Activated CD4-positive, alpha-beta T cell treated with anti-CD3 and anti-CD28 coated beads, Interleukin-2, Interleukin-4, amounts not matched to agents 100 ng/mL and 50 ng/mL, durations not matched to agents 16 hours and 8 hours (primary cell): ENCODE measurements around the gene LRRIQ1.
"Not testable (repeated sequence)": the region's sequence is repeated elsewhere in the genome, so short reads cannot be mapped to it uniquely, and the experiment has no call there.

Source experiments
- DNase-seq: peaks from one replicate; pipeline ENCODE4 v3.0.0-alpha.2; 2020; ENCODE audit warnings: low spot score

LRRIQ1 gene, protein sequence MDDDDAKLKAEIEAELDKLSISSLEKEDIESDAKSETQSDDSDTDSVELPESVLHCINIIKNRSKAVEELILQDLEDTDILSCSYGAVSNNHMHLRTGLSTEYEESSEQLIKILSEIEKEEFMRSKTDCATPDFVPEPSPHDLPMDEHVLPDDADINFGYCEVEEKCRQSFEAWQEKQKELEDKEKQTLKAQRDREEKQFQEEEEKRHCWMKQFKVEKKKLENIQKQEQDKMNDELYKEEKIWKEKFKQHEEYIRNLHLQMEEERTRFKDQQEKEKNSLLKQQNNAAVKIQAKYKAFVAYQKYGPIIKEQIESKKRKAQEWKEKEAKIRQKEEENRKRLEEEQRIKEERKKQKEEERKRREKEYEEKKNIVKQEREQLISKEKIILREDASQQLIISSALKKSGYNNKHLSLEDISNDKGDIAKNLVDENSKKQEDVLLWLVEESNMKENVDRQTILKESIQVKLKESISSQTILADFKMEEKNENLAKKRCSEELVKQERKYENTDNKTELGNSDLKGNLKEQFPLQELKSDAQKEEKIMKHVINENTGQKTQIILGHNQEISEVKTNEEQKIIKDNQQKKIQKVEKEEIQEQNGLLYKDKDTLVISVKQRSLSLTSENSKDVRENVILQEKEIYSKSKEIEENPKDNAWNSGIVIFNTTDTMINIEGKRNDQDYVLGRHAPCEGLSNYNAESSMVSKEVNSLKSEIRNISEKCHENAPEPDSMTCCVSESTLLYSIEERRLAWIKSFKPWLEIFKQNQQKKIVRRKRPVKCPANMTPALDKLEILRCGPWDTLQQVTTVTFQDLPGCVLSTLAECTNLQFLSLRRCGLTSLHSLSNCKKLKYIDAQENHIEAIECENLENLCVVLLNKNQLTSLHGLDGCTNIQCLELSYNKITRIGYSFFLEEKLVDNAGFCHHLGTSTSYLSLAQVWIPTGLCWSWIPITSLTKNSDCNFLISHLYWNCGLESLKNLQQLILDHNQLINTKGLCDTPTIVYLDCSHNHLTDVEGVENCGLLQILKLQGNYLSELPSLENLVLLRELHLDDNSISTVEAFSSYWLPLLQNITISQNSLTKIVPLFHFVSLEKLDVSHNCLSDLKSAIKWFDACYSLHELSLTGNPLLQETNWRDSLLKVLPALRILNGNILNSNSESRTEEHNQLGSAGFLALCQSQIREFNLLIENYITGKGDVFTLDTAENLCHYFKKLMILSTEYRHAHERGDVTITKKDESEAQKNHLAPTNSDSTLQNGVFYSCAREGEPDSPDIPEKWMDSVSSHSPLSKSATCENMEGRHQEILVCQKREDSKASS (N-terminal part only)

GRCh38 chr12:85036234-85036707 lies at the start of gene LRRIQ1, which contains the start of gene TSPAN19:
Gene LRRIQ1 (plus strand): TSS chr12:85036351. CDS start chr12:85038177, 1,826 bp downstream.
Gene TSPAN19 (minus strand): TSS chr12:85036277. CDS start chr12:85029946, 6,331 bp downstream.
- DNase-seq = peak; percentile 56

- DNase-seq = no peak
Observed at GRCh38 chr12:84986586-84986985, 49.6 kb upstream of the LRRIQ1 start.

DNA sequence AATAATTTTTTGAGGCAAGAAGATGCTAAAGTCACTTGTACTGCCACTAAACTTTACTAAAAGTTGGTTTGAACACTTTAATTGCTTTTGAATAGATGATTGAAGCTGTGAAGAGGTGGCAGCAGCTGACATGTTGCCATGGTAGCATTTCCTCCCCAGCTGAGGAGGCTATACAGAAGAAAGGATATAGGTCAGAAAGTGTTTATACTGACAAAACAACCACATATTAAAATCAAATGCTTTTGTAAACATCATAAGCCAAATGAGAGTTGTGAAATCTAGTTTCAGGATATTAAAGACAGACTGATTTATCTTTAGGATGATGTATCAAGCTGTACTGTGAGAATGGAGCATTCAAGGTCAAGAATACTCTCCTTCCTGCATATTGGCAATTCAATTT lies 41.7 kb upstream of the LRRIQ1 start:
- no peak for DNase-seq

- no peak for DNase-seq
Observed at GRCh38 chr12:84995641-84996040, 40.5 kb upstream of the LRRIQ1 start.

DNA sequence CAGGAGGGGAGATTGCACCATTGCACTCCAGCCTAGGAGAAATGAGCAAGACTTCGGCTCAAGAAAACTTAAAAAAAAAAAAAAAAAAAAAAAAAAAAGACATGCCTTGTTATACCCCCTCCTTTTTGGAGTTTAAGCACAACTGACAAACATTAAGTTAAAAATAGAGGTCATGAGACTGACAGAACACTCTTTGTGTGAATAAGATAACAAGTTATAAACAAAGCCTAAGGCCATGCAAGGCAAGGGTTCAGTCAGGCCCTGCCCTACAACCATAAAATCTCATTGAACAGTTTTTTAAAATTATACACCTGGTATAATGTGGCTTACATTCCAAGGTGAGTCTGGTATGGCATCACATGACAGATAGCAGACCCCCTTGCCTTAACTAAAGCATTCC lies 39.4 kb upstream of the LRRIQ1 start:
- DNase-seq = no peak

- DNase-seq = no peak
Observed at GRCh38 chr12:84998341-84998740, 37.8 kb upstream of the LRRIQ1 start.

- DNase-seq = no peak
Observed at GRCh38 chr12:85000729-85001128, 35.4 kb upstream of the LRRIQ1 start.

DNA sequence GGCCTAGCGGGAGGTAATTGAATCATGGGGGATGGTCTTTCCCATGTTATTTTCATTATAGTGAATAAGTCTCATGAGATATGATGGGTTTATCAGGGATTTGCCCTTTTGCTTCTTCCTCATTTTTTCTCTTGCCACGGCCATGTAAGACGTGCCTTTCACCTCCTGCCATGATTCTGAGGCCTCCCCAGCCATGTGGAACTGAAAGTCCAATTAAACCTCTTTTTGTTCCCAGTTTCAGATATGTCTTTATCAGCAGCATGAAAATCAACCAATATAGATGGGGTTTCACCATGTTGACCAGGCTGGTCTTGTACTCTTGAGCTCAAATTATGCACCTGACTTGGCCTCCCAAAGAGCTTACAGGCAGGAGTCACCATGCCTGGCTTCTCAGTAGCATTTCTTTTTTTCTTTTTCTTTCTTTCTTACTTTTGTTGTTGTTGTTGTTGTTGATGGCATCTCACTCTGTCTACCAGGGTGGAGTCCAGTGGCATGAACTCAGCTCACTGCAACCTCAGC lies 33.3 kb upstream of the LRRIQ1 start:
- no peak for DNase-seq

- no peak for DNase-seq
Observed at GRCh38 chr12:85004204-85004603, 31.9 kb upstream of the LRRIQ1 start.

- DNase-seq = not testable (repeated sequence)
Observed at GRCh38 chr12:85005047-85005446, 31.1 kb upstream of the LRRIQ1 start.

GRCh38 chr12:85005615-85006014 lies 30.5 kb upstream of the LRRIQ1 start:
- DNase-seq = no peak

- DNase-seq = no peak
Observed at GRCh38 chr12:85006206-85006605, 29.9 kb upstream of the LRRIQ1 start.

- no peak for DNase-seq
Observed at GRCh38 chr12:85007836-85008235, 28.3 kb upstream of the LRRIQ1 start.

- no peak for DNase-seq
Observed at GRCh38 chr12:85016413-85016812, 19.7 kb upstream of the LRRIQ1 start.

- DNase-seq = no peak
Observed at GRCh38 chr12:85017133-85017532, 19.0 kb upstream of the LRRIQ1 start.

- no peak for DNase-seq
Observed at GRCh38 chr12:85017618-85018017, 18.5 kb upstream of the LRRIQ1 start.

- DNase-seq = no peak
Observed at GRCh38 chr12:85018098-85018497, 18.1 kb upstream of the LRRIQ1 start.

DNA sequence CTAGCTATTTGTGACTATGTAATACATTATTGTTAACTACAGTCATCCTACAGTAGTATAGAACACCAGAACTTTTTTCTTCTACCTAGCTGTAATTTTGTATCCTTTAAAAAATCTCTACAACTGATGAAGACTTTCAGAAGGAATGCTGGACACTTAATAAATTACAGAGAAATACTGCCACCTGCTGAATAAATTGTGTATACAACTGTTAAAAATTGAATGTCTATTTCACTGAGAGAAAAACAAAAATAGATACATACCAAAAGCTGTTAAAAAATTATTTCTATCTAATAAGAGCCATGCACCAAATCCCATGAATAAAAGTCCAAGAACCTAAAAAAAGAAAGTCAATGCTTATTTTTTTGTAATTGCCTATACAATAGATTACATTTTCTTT lies 6.7 kb upstream of the LRRIQ1 start:
- DNase-seq = peak; percentile 4

DNA sequence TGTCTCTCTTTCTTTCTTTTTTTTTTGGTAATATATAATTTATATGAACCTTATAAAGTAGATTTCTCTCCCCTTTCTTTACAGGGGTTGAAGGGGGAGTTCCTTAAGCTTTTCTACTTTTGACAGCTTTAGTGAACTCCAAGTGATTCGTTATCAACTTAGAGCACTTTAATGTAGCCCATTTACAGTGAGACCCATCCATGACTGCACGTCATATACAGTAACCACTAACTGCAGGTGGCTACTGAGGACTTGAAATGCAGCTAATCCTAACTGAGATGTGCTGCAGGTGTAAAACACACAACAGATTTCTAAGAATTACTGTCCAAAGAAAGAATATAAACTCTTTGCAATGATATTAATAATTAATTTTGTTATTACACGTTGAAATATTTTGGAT lies 582 bp downstream of the LRRIQ1 start:
- DNase-seq = no peak

- no peak for DNase-seq
Observed at GRCh38 chr12:85041395-85041794, 5.2 kb downstream of the LRRIQ1 start.

GRCh38 chr12:85043829-85044228 lies 7.7 kb downstream of the LRRIQ1 start:
- no peak for DNase-seq
